GM20431 (cell line): Measurements from ENCODE around the gene FZD4.
"Not testable (repeated sequence)": the region's sequence is repeated elsewhere in the genome, so short reads cannot be mapped to it uniquely, and the experiment has no call there.

Experiments used
- in situ Hi-C: fragments of 300-500 bp; cut with MseI, MboI; formaldehyde crosslinking; loops from one replicate; pipeline ENCODE4 v1.15.0; 2020; ENCODE audit warnings: low sequenced_read_pairs; ENCODE audit not compliant: unreplicated experiment

Gene FZD4

GRCh38 chr11:86955361-86956120, at the start of gene FZD4:
Gene FZD4, minus strand, starts transcription at chr11:86955395. Its CDS starts 310 bp downstream, at chr11:86955085.
- in situ Hi-C loops: no loop called here

- in situ Hi-C loops: loop anchor here (10.0 kb wide), 1 partner anchor 291 kb away; no protein-coding TSS in a partner anchor
Measured at GRCh38 chr11:87004281-87004680, 49.1 kb upstream of the FZD4 start.

- in situ Hi-C loops: loop anchor here (10.0 kb wide), 1 partner anchor 292 kb away; no protein-coding TSS in a partner anchor
Measured at GRCh38 chr11:87002918-87003317, 47.7 kb upstream of the FZD4 start.

GRCh38 chr11:86999859-87000753, 44.9 kb upstream of the FZD4 start:
- in situ Hi-C loops: loop anchor here (10.0 kb wide), 1 partner anchor 295 kb away; no protein-coding TSS in a partner anchor

GRCh38 chr11:86999388-86999787, 44.2 kb upstream of the FZD4 start:
- in situ Hi-C loops: no loop called here

- in situ Hi-C loops: no loop called here
Measured at GRCh38 chr11:86996953-86997570, 41.9 kb upstream of the FZD4 start.

- in situ Hi-C loops: no loop called here
Measured at GRCh38 chr11:86993031-86993430, 37.8 kb upstream of the FZD4 start.

- in situ Hi-C loops: not testable (repeated sequence)
Measured at GRCh38 chr11:86992340-86992739, 37.1 kb upstream of the FZD4 start.

- in situ Hi-C loops: no loop called here
Measured at GRCh38 chr11:86991341-86991740, 36.1 kb upstream of the FZD4 start.

- in situ Hi-C loops: no loop called here
Measured at GRCh38 chr11:86990515-86990914, 35.3 kb upstream of the FZD4 start.

- in situ Hi-C loops: no loop called here
Measured at GRCh38 chr11:86990031-86990430, 34.8 kb upstream of the FZD4 start.

GRCh38 chr11:86988351-86988881, 33.2 kb upstream of the FZD4 start:
- in situ Hi-C loops: no loop called here

- in situ Hi-C loops: no loop called here
Measured at GRCh38 chr11:86987679-86988078, 32.5 kb upstream of the FZD4 start.

- in situ Hi-C loops: no loop called here
Measured at GRCh38 chr11:86984701-86985100, 29.5 kb upstream of the FZD4 start.

- in situ Hi-C loops: no loop called here
Measured at GRCh38 chr11:86983021-86983488, 27.9 kb upstream of the FZD4 start.

GRCh38 chr11:86981777-86982540, 26.8 kb upstream of the FZD4 start:
- in situ Hi-C loops: no loop called here

- in situ Hi-C loops: no loop called here
Measured at GRCh38 chr11:86980086-86980796, 25.0 kb upstream of the FZD4 start.

GRCh38 chr11:86978756-86979608, 23.8 kb upstream of the FZD4 start:
- in situ Hi-C loops: no loop called here
